Central memory CD8-positive, alpha-beta T cell (primary cell): Measurements from ENCODE around the gene FBP1.

ENCODE experiments used
- ATAC-seq: fragments of 150-1000 bp; cut with Tn5 transposase; replicated peaks from 2 replicates; pipeline ENCODE4 v1.10.0; 2022; ENCODE audit warnings: mild to moderate bottlenecking, moderate FRiP score, moderate number of reproducible peaks; ENCODE audit not compliant: poor library complexity, severe bottlenecking; ENCODE audit errors: extremely low read depth
- DNase-seq, 2 donors: peaks; one replicate each; pipeline ENCODE4 v3.0.0; 2021; ENCODE audit warnings: low spot score in 2 of 2
- H3K27ac Mint-ChIP-seq: one replicate; pipeline ENCODE4 v1.8.0; 2022; ENCODE audit warnings: low read depth, mild to moderate bottlenecking, moderate library complexity, mixed read lengths
- H3K27me3 Mint-ChIP-seq: one replicate; pipeline ENCODE4 v1.8.0; 2022; ENCODE audit warnings: mixed read lengths
- H3K36me3 Mint-ChIP-seq: one replicate; pipeline ENCODE4 v1.8.0; 2022; ENCODE audit warnings: mild to moderate bottlenecking, moderate library complexity, mixed read lengths; ENCODE audit not compliant: insufficient read depth
- H3K4me1 Mint-ChIP-seq: one replicate; pipeline ENCODE4 v1.8.0; 2022; ENCODE audit warnings: mixed read lengths
- H3K4me3 Mint-ChIP-seq: one replicate; pipeline ENCODE4 v1.8.0; 2022; ENCODE audit warnings: mild to moderate bottlenecking, moderate library complexity, mixed read lengths
- H3K9me3 Mint-ChIP-seq: one replicate; pipeline ENCODE4 v1.8.0; 2022; ENCODE audit warnings: mixed read lengths

FBP1 gene

DNA sequence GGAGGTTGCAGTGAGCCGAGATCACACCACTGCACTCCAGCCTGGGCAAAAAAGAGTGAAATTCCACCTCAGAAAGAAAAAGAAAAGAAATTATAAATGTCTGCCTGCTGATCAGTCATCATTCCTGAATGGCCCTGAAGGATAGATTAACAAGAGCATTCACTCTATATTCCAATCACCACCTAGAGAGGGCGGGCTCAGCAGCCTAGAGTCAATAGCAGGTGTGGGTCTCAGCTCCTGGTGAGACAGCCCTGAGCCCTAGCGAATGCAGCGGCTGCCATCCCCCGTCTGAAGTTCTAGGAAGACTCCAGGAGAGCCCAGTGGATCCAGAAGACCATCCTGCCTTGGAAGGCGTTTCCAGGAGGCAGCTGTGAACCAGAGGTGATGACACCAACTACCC, 12.0 kb downstream of the FBP1 start:
- no peak for DNase-seq
- Mint-ChIP-seq H3K36me3 (no peaks in the 10 kb centered on the region), H3K9me3 (no peaks in the 10 kb centered on the region), H3K4me1 (no peaks in the 10 kb centered on the region), H3K4me3 (no peak overlapping the region), H3K27ac (no peak overlapping the region), H3K27me3 (peaks cover 2% of the 10 kb centered on the region)
- ATAC-seq = no peak

GRCh38 chr9:94625835-94626234, 13.5 kb downstream of the FBP1 start:
- no peaks in the 10 kb centered on the region for H3K27me3 Mint-ChIP-seq
- ATAC-seq (no peak), DNase-seq (no peak)
- no peaks in the 10 kb centered on the region for H3K9me3 Mint-ChIP-seq
- no peak overlapping the region for H3K4me3 Mint-ChIP-seq
- H3K4me1 Mint-ChIP-seq = no peaks in the 10 kb centered on the region
- no peaks in the 10 kb centered on the region for H3K36me3 Mint-ChIP-seq
- no peak overlapping the region for H3K27ac Mint-ChIP-seq

GRCh38 chr9:94624629-94625028, 14.7 kb downstream of the FBP1 start:
- ATAC-seq = no peak
- Mint-ChIP-seq H3K36me3 (no peaks in the 10 kb centered on the region), H3K27me3 (no peaks in the 10 kb centered on the region), H3K27ac (no peak overlapping the region), H3K4me1 (no peaks in the 10 kb centered on the region), H3K9me3 (no peaks in the 10 kb centered on the region), H3K4me3 (no peak overlapping the region)
- DNase-seq = no peak

DNA sequence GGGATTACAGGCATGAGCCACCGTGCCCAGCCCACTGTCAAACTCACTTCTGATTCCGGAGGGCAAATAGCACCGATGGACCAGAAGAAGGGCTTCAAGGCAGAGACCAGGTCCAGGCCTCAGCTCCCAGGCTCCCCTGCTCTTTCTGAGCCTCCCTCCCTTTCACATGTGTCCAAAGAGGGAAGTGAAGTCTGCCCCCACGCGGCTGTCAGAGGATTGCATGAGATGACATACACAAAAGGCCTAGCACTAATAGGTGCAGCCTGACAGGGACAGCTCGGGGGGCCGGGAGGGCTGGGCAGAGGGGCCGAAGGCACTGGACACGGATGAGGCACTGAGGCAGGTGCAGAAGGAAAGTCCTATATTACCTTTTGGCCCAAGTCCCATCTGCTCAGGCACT, 16.1 kb downstream of the FBP1 start:
- H3K9me3 Mint-ChIP-seq = no peaks in the 10 kb centered on the region
- H3K27ac Mint-ChIP-seq = no peak overlapping the region
- no peaks in the 10 kb centered on the region for H3K4me1 Mint-ChIP-seq
- DNase-seq = no peak
- no peaks in the 10 kb centered on the region for H3K36me3 Mint-ChIP-seq
- ATAC-seq = no peak
- no peaks in the 10 kb centered on the region for H3K27me3 Mint-ChIP-seq
- no peak overlapping the region for H3K4me3 Mint-ChIP-seq

DNA sequence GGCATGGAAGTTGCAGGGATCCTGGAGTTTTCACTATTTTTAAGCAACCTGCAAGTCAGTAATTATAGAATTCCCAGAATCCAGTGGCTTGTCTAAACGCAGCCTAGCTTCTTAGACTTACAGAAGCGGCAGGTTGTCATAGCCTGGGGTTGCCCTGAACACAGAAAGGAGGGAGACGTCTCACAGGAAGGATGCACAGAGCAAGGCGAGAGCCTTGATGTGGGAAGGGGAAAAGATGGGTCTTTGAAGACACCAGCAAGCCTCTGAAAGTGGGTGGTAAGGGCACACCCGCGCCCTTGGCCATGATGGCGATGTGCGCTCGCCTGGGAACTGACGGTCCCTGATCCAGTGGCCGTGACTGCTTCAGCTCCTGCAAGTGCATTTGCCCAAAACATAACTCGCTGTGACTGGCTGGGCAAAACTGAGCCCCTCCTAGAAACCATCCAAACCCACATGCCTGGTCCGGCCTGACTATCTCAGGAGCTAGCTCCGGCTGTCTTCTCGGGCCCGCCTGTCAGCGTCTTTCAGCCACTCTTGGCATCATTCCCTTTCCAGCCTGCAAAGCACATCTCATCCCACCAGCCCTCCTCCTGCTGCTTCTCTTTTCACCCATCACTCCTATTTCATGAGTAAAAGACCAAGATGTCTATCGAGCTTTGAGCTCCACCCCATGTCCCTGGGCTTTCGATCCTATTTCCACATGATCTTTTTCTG, 17.1 kb downstream of the FBP1 start:
- Mint-ChIP-seq H3K27me3 (peaks cover under 1% of the 10 kb centered on the region), H3K4me1 (no peaks in the 10 kb centered on the region), H3K36me3 (no peaks in the 10 kb centered on the region), H3K4me3 (no peak overlapping the region), H3K27ac (no peak overlapping the region), H3K9me3 (no peaks in the 10 kb centered on the region)
- no peak for ATAC-seq
- DNase-seq = no peak

DNA sequence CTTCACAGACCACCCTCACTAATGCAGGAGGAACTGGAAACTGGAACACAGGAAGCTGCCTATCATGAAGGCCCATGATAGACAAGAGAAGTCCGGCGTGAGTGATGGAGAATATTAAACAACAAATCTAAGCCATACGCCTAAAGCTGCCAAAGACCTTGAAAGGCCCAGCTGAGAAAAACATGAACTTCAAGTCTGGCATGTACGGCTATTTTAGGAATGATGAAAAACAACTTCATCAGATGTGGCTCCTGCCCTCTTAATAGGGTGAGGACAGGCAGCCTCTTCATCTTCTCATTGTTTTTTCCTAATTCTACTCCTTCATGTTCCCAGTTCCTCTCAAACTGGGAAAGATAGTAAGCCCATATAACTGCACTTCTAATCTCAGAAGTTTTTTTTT, 20.3 kb downstream of the FBP1 start:
- Mint-ChIP-seq H3K27ac (no peak overlapping the region), H3K27me3 (peaks cover 10% of the 10 kb centered on the region), H3K9me3 (no peaks in the 10 kb centered on the region), H3K36me3 (no peaks in the 10 kb centered on the region), H3K4me3 (no peak overlapping the region), H3K4me1 (no peaks in the 10 kb centered on the region)
- ATAC-seq (no peak), DNase-seq (no peak)

DNA sequence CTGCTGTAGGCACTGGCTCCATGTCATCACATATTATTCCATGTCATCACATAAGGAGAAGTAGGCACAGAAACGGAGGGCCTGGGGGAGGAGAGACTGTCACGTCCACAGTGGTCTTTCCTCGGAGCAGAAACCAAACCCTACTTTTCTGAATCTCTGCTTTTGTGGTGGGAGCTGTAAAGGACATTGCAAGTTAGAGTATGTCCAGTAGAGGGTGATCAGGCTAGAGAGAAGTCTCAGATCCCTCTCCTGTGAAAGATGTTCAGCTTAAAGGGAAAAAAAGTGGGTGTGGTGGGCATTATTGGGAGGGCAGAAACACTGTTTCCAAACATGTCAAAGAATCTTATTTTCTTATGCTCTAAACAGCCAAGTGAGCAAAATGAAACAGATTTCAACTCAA, 26.3 kb downstream of the FBP1 start:
- no peak overlapping the region for H3K27ac Mint-ChIP-seq
- H3K27me3 Mint-ChIP-seq = peaks cover 55% of the 10 kb centered on the region
- DNase-seq (no peak), ATAC-seq (no peak)
- no peak overlapping the region for H3K4me3 Mint-ChIP-seq
- H3K9me3 Mint-ChIP-seq = no peaks in the 10 kb centered on the region
- peaks cover 2% of the 10 kb centered on the region for H3K36me3 Mint-ChIP-seq
- H3K4me1 Mint-ChIP-seq = no peaks in the 10 kb centered on the region

- H3K27me3 Mint-ChIP-seq = peaks cover 60% of the 10 kb centered on the region
- H3K4me3 Mint-ChIP-seq = no peak overlapping the region
- no peak overlapping the region for H3K27ac Mint-ChIP-seq
- DNase-seq (no peak), ATAC-seq (no peak)
- H3K4me1 Mint-ChIP-seq = no peaks in the 10 kb centered on the region
- H3K9me3 Mint-ChIP-seq = no peaks in the 10 kb centered on the region
- peaks cover 2% of the 10 kb centered on the region for H3K36me3 Mint-ChIP-seq
Observed at GRCh38 chr9:94612071-94612470, 27.2 kb downstream of the FBP1 start.

GRCh38 chr9:94611638-94612068, 27.7 kb downstream of the FBP1 start:
- Mint-ChIP-seq H3K27ac (no peak overlapping the region), H3K4me3 (no peak overlapping the region), H3K27me3 (peaks cover 60% of the 10 kb centered on the region), H3K9me3 (no peaks in the 10 kb centered on the region), H3K36me3 (peaks cover 2% of the 10 kb centered on the region), H3K4me1 (no peaks in the 10 kb centered on the region)
- DNase-seq (no peak), ATAC-seq (no peak)

- Mint-ChIP-seq H3K9me3 (no peaks in the 10 kb centered on the region), H3K36me3 (peaks cover 2% of the 10 kb centered on the region), H3K27me3 (peaks cover 69% of the 10 kb centered on the region), H3K4me3 (no peak overlapping the region), H3K27ac (no peak overlapping the region), H3K4me1 (no peaks in the 10 kb centered on the region)
- ATAC-seq = no peak
- no peak for DNase-seq
Observed at GRCh38 chr9:94610181-94610606, 29.1 kb downstream of the FBP1 start.

- Mint-ChIP-seq H3K9me3 (no peaks in the 10 kb centered on the region), H3K4me1 (peaks cover 8% of the 10 kb centered on the region), H3K27ac (no peak overlapping the region), H3K36me3 (peaks cover 2% of the 10 kb centered on the region), H3K4me3 (no peak overlapping the region), H3K27me3 (peaks cover 69% of the 10 kb centered on the region)
- ATAC-seq (no peak), DNase-seq (no peak)
Observed at GRCh38 chr9:94607423-94607691, 32.0 kb downstream of the FBP1 start.

- no peak for ATAC-seq
- Mint-ChIP-seq H3K4me1 (peaks cover 8% of the 10 kb centered on the region), H3K27ac (no peak overlapping the region), H3K4me3 (no peak overlapping the region), H3K27me3 (peaks cover 64% of the 10 kb centered on the region), H3K36me3 (no peaks in the 10 kb centered on the region), H3K9me3 (no peaks in the 10 kb centered on the region)
- DNase-seq = no peak
Observed at GRCh38 chr9:94606646-94607422, 32.5 kb downstream of the FBP1 start.
